Measurements from ENCODE around the gene MIA.

- TF ChIP-seq CTCF (IDR thresholded peaks at IDR 0.05) (no peak), POLR2A (IDR thresholded peaks at IDR 0.05) (no peak)
Measured at GRCh38 chr19:40786060-40787037, 11.0 kb downstream of the MIA start.

Measured in adrenal gland (tissue), 5 donors.